Stimulated activated CD4-positive, alpha-beta T cell treated with anti-CD3 and anti-CD28 coated beads, Interleukin-4, amount 100 ng/mL, for 48 hours (primary cell): Measurements from ENCODE around the gene ZDHHC16.
"Not testable (repeated sequence)": the region's sequence is repeated elsewhere in the genome, so short reads cannot be mapped to it uniquely, and the experiment has no call there.

Experiments
- DNase-seq, 2 donors: peaks; one replicate each; pipeline ENCODE4 v3.0.0-alpha.2; 2020; ENCODE audit warnings: low read depth in 2 of 2

ZDHHC16 gene

GRCh38 chr10:97434557-97434956 is 11.4 kb upstream of the ZDHHC16 start:
- no peak for DNase-seq

DNA sequence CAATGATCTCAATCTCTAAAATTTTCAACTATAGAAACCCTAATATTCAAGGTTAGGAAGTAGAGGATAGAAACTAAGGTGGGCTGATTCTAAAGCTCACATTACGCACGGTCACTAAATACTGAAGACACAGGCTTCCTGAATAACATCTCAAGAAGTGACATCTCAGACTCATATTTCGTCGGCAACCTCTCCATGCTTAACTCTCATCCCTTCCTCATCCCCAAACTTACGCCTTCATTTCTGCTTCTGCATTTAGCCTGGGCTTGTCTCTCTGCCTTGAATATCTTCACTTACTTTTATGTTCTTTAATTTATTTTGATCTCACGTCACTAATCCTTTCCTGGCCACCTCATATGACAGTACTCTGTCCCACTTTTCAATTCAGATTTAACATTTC is 10.8 kb upstream of the ZDHHC16 start:
- no peak for DNase-seq

DNA sequence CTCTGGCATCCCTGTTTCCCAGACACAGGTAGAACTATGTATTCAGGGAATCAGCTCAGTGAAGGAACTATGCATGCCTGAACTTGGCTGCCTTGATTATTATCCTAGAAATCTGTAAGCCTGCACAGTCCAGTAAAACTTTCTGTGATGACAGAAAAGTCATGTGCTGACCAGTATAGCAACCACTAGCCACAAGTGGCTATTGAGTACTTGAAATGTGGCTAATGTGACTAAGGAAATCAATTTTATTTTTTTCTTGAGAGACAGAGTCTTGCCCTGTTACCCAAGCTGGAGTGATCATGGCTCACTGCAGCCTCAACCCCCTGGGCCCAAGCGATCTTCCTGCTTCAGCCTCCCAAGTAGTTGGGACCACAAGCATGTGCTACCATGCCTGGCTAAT is 3.7 kb upstream of the ZDHHC16 start:
- no peak for DNase-seq

DNA sequence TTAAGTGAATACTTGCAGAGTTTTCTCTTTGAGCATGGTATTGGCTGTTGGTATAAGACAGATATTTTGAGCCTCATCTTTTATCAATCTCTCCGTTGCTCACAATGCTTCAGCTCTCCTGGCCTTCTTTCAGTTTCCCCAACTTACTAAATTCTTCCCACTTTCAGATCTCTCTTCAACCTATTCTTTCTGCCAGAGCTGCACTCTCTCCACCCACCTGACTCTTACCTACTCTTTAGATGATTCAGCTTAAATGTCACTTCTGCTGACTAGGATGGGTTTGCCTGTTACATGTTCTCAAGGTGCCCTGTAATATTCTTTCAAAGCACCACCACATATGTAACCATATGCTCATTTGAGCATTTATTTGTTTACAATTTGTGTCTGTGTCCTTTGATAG is 1.8 kb upstream of the ZDHHC16 start:
- DNase-seq, result no peak

- DNase-seq, result no peak
These were observed 636 bp upstream of the ZDHHC16 start for GRCh38 chr10:97445357-97445721.

- DNase-seq, result no peak
These were observed 4.9 kb downstream of the ZDHHC16 start for GRCh38 chr10:97450828-97451227.

DNA sequence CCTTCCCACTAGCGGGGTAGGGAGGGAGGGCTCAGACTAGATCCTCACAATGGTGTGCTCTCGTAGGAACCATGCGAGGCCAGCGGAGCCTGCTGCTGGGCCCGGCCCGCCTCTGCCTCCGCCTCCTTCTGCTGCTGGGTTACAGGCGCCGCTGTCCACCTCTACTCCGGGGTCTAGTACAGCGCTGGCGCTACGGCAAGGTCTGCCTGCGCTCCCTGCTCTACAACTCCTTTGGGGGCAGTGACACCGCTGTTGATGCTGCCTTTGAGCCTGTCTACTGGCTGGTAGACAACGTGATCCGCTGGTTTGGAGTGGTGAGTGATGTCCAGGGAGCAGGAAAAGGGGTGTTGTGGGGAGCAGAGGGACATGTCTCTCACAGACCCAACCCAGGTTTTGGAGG is 5.6 kb downstream of the ZDHHC16 start:
- no peak for DNase-seq

GRCh38 chr10:97452352-97452751 is 6.4 kb downstream of the ZDHHC16 start:
- no peak for DNase-seq

DNA sequence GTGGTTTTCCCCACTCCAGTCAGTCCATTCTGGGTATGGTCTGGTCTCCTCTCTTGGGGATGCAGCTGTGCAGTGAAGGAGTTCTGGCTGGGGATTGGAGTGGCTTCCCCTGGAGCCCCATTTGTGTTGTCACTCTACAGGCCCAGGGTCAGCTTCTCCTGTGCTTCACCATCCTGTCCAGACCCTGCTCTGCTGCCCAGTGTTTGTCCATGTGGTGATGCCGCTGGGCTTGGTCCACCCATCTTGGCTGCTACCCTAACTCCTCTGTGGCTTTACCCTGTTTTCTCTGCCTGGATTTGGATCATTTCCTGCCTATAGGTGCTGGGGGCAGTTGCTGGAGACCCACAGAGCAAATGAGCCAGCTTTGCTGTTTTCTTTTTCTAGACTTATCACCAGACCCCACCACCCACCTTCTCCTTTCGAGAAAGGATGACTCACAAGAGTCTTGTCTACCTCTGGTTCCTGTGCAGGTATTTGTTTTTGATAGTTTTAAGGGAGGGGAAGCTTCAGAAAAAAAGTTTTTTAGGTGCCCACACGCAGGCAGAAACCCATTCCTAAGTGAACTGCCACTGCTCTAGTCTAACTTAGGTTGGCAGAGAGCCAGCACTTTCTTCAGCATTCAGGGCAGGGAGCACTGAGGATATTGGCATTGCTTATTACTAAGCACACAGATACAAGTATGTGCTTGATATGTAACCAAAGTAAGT is 8.5 kb downstream of the ZDHHC16 start:
- DNase-seq, result peak in 1 of 2 donors; percentile 20

GRCh38 chr10:97456034-97456685 is 10.2 kb downstream of the ZDHHC16 start:
- no peak for DNase-seq

DNA sequence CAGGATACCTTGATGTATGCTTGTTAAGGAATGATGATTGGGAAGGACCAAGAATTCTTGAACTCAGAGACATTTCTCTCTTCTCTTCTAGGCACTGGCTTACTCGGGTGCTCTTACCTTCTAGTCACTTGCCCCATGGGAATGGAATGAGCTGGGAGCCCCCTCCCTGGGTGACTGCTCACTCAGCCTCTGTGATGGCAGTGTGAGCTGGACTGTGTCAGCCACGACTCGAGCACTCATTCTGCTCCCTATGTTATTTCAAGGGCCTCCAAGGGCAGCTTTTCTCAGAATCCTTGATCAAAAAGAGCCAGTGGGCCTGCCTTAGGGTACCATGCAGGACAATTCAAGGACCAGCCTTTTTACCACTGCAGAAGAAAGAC is 10.7 kb downstream of the ZDHHC16 start:
- no peak for DNase-seq

DNA sequence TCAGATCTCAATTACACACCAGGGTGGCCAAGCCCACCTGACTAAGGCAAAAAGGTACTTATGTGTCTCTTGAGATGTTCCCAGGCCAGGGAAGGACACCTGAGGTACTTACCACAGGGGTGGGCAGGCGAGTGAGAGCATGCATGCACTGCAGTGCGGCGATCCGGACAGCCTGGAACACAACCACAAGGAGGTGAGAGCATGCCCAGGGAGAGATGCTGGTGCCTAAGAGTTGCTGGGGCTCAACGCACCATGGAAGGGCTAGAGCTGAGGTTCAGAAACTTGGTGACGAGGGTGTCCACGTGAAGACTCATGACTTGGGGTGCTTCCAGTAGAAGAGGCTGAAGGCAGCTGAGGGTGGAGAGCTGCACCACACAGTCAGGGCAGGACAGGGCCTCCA is 13.1 kb downstream of the ZDHHC16 start:
- no peak for DNase-seq

DNA sequence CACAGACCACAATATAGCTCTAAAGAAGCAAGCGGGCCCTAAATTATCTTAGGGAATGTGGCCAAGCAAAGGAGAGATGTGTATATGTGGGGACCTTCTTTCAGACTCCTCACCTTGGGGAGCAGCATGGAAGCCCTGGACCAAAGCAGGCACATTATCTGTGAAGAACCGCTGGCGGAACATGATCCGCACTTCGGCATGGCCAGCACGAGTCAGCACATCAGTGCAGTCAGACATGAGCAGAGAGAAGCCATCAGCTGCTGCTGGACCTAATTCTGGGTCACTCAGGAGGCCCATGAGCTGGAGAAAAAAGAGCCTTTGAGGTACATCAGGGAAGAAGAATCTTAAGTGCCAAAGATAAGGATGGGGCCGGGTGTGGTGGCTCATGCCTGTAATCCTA is 14.0 kb downstream of the ZDHHC16 start:
- no peak for DNase-seq

DNA sequence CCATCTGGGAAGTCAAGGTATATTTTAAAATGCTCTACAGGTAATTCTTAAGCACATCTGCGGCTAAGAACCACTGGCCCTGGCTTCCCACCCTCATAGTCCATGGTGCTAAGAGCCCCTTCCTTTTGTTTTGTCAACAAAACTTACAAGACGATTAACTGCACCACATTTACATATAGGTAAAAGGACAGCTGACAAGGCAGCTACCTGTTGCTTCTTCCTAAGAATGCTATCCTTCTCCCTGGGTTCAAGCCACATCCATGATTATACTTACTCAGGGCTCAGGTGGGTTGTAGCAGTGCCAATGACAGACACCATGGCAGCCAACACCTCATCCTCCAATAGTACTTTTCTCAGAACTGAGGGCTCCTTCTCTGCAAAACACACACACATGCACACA is 16.3 kb downstream of the ZDHHC16 start:
- DNase-seq, result no peak

DNA sequence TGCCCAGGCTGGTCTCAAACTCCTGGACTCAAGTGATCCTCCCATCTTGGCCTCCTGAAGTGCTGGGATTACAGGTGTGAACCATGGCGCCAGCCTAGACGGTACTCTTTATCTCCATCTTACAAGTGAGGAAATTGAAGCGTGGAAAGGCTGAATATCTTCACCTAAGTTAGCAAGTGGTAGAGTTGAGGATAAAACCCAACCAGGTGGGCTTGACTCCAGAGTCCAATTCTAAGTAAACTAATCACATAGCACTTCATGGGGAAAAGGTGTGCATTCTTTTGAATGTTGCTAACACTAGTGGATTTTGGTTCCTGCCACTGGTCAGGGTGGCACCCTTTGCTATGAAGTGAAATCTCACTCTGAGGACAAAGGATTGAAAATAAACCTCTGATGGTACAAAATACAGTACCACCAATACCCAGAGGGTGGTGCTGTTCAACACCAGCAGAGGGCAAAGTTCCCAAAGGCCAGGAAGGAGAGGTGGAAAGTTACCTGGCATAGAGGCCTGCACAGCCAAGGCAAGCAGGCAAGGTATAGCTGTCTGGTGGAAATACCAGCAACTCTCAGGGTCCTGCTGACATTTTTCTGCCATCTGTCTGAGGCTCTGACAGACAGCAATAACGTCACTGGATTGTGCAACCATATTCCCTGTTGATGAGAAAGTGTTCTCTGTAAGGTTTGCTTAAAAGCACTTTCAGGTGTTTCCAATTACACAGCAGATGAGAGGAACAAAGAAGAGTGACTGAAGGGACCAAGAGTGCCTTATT is 17.6 kb downstream of the ZDHHC16 start:
- no peak for DNase-seq

- no peak for DNase-seq
These were observed 18.3 kb downstream of the ZDHHC16 start for GRCh38 chr10:97464226-97464625.

GRCh38 chr10:97465982-97466381 is 20.0 kb downstream of the ZDHHC16 start:
- no peak for DNase-seq

- no peak for DNase-seq
These were observed 20.8 kb downstream of the ZDHHC16 start for GRCh38 chr10:97466755-97467154.

DNA sequence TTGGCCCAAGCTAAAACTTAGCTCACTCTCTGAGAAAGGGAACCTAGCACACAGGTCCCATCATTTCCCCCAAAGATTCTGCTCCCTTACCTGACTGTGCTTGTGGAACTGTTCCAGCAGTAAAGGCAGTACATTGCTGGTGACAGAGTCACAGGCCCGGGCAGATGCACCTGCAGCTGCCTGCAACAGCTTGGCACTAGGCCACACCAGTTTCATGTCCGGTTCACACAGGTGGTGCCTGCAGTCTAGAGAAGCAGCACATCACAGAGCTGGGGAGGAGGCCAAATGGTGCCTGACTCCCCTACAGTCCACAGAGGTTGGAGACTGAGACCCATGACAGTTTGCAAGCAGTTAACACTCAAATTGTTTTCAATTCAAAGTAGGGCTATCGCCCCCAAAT is 22.2 kb downstream of the ZDHHC16 start:
- DNase-seq, result no peak

DNA sequence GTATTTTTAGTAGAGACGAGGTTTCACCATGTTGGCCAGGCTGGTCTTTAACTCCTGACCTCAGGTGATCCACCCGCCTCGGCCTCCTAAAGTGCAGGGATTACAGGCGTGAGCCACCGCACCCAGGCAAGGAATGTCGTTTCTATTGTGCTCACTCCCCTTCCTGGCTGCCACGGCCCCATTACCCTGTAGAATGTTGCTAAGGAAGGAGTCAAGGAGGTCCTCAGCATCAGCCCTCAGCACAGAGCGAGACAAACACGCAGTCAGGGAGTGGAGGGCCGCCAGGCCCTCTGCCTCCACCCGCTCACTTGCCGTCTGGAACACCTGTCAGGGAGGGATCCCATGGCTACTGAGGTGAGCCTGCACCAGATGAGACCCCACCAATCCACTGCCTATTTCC is 22.8 kb downstream of the ZDHHC16 start:
- not testable (repeated sequence) for DNase-seq

DNA sequence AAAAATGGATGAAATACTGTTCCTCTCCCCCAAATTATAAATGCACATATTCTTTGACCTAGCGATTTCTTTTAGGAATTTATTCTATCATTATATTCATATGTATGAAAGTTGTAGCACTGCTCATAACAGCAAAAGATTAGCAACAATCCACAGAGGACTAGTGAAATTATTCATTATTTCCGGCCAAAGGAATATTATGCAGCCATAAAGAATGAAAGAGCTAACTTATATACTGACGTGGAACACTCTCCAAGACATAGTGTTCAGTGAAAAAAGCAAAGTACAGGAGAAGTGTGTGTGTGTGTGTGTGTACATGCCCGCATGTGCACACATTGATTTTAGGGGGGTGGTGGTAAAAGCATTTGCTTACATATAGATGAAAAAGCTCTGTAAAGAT is 28.9 kb downstream of the ZDHHC16 start:
- DNase-seq, result no peak

DNA sequence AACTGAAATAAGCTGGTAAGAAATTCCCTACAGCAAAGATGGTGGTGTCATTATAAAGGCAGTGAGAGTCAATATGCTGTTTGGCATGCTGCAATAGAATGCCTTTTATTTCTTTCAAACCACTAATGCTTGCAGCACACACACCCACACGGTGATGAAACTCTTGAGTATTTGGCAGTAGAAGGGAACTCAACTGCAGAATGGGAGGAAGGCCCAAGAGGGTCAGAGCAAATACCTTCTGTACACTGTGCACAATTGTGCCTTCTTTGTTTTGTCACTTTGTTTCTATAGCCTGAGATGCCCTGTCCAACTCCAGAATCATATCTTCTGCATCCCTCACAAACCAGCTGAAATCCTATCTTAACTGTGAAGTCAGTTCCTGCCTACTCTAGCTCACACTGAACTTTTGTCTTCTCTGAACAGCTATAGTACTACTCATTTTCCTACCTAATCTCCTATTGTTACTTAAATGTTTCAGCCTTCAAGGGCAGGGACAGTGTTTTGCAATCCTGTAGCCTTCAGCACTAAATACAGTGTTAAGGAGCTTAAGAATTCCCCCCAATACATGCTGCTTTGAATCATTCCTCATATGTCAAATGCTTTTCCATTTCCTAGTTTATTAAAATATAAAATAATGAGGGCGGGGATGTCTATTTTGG is 30.1 kb downstream of the ZDHHC16 start:
- no peak for DNase-seq

- DNase-seq, result not testable (repeated sequence)
These were observed 33.4 kb downstream of the ZDHHC16 start for GRCh38 chr10:97479410-97479809.
